Neutrophil (primary cell): Measurements from ENCODE around the gene DDX17.

Source experiments
- H3K27ac ChIP-seq: fragments of 200-600 bp; sonication (generic); 2 replicates; pipeline ENCODE4 v1.5.1; 2016; ENCODE audit warnings: mild to moderate bottlenecking, moderate library complexity
- H3K27me3 ChIP-seq: fragments of 200-600 bp; sonication (generic); 2 replicates; pipeline ENCODE4 v1.6.0; 2016; ENCODE audit warnings: mild to moderate bottlenecking
- H3K36me3 ChIP-seq: fragments of 200-600 bp; sonication (generic); 2 replicates; pipeline ENCODE4 v1.5.1; 2017
- H3K4me1 ChIP-seq, 2 experiments: fragments of 200-600 bp in 1 of 2; sonication (generic) in 1 of 2; 1 replicate in 1 of 2; 2 replicates in 1 of 2; pipeline versions ENCODE4 v1.5.1 to v1.6.1; 2013 to 2016; ENCODE audit warnings: low read depth in 1 of 2, low read length in 1 of 2, mild to moderate bottlenecking in 1 of 2, moderate library complexity in 1 of 2; ENCODE audit not compliant: control insufficient read depth in 1 of 2, insufficient read depth in 1 of 2
- H3K4me3 ChIP-seq, 2 experiments: fragments of 200-600 bp in 1 of 2; sonication (generic) in 1 of 2; 1 replicate in 1 of 2; 2 replicates in 1 of 2; pipeline ENCODE4 v1.5.1; 2013 to 2016; ENCODE audit warnings: low read depth in 1 of 2, low read length in 1 of 2, mild to moderate bottlenecking in 1 of 2, moderate library complexity in 1 of 2
- H3K9me3 ChIP-seq: fragments of 200-600 bp; sonication (generic); 2 replicates; pipeline ENCODE4 v1.5.1; 2016
- CTCF ChIP-seq: fragments of 200-600 bp; sonication (generic); IDR thresholded peaks from 2 replicates; pipeline ENCODE4 v1.5.1; 2016; ENCODE audit warnings: antibody characterized with exemption

The DDX17 gene

DNA sequence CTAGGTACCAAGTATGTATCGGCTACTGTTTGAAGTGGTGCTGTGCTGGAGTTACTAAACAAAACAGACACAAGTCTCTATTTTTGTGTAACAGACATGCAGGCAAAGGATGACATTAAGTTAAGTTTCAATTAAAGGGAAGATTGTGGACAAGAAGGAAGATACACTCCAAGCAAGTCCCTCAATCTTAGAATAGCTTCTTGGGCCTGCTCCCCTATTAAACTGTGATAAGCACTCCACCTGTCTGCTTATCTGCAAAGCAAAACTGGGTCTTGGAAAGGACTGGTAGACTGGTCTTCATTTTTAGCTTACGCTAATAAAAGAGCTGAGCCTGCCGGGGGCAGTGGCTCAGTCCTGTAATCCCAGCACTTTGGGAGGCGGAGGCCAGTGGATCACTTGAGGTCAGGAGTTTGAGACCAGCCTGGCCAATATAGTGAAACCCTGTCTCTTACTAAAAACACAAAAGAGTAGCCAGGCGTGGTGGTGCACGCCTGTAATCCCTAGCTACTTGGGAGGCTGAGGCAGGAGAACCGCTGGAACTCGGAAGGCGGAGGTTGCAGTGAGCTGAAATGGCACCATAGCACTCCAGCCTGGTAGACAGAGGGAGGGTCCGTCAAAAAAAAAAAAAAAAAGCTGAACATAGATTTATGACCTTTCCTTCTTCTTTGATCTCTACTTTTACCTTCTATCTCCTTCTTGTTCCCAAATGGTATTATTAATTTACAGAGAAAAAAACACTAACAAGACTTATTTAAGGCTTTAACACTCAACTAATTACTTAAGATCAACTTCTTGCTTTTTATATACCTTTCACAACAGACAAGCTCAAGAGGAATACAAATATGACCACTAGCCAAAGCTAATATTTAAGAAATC lies 4.1 kb downstream of the DDX17 start:
- no peaks in the 10 kb centered on the region for H3K27me3 ChIP-seq
- peak overlapping the region; percentile 96 for H3K27ac ChIP-seq
- no peaks in the 10 kb centered on the region for H3K9me3 ChIP-seq
- H3K36me3 ChIP-seq = peaks cover 55% of the 10 kb centered on the region
- no peak overlapping the region for H3K4me3 ChIP-seq
- peaks cover 35 to 41% of the 10 kb centered on the region in 2 experiments for H3K4me1 ChIP-seq
- TF ChIP-seq CTCF = no peak

GRCh38 chr22:38497869-38498268 lies 8.2 kb downstream of the DDX17 start:
- no peak for TF ChIP-seq CTCF
- H3K4me1 ChIP-seq = peaks cover 8 to 17% of the 10 kb centered on the region in 2 experiments
- H3K9me3 ChIP-seq = peaks cover 12% of the 10 kb centered on the region
- no peak overlapping the region for H3K4me3 ChIP-seq
- H3K36me3 ChIP-seq = peaks cover 94% of the 10 kb centered on the region
- no peak overlapping the region for H3K27ac ChIP-seq
- H3K27me3 ChIP-seq = no peaks in the 10 kb centered on the region

GRCh38 chr22:38494939-38495338 lies 11.2 kb downstream of the DDX17 start:
- peaks cover 0 to 4% of the 10 kb centered on the region in 2 experiments for H3K4me1 ChIP-seq
- no peaks in the 10 kb centered on the region for H3K27me3 ChIP-seq
- no peak overlapping the region for H3K27ac ChIP-seq
- TF ChIP-seq CTCF = no peak
- peaks cover 100% of the 10 kb centered on the region for H3K36me3 ChIP-seq
- peaks cover 12% of the 10 kb centered on the region for H3K9me3 ChIP-seq
- no peak overlapping the region for H3K4me3 ChIP-seq

DNA sequence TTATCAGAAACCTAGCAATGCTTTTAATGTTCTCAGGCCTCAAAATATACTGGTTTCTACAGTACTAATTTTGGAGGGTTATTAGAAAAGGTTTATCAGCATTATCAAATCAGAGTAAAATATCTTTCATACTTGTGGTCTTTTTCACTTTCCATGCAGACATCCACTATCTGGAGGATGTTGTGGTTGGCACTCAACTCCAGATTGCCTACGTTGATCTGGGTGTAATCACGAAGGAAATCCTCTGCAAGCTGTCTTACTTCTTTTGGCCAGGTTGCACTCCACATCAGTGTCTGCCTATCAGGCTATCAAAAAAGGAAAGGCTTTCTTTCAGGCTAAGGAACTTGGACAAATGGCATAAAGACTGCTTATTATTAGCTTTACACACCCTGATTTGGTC lies 11.6 kb downstream of the DDX17 start:
- H3K36me3 ChIP-seq = peaks cover 100% of the 10 kb centered on the region
- H3K27ac ChIP-seq = no peak overlapping the region
- H3K4me1 ChIP-seq = peaks cover 0 to 4% of the 10 kb centered on the region in 2 experiments
- H3K27me3 ChIP-seq = no peaks in the 10 kb centered on the region
- peaks cover 12% of the 10 kb centered on the region for H3K9me3 ChIP-seq
- no peak for TF ChIP-seq CTCF
- no peak overlapping the region for H3K4me3 ChIP-seq

GRCh38 chr22:38491707-38492348 lies 14.3 kb downstream of the DDX17 start:
- Histone ChIP-seq H3K4me1 (peaks cover 0 to 4% of the 10 kb centered on the region in 2 experiments), H3K27ac (peak overlapping the region; percentile 53), H3K36me3 (peaks cover 100% of the 10 kb centered on the region), H3K9me3 (peaks cover 12% of the 10 kb centered on the region), H3K4me3 (no peak overlapping the region), H3K27me3 (no peaks in the 10 kb centered on the region)
- TF ChIP-seq CTCF = no peak
